Measurements from ENCODE around the gene KRTAP4-16.

The KRTAP4-16 gene

DNA sequence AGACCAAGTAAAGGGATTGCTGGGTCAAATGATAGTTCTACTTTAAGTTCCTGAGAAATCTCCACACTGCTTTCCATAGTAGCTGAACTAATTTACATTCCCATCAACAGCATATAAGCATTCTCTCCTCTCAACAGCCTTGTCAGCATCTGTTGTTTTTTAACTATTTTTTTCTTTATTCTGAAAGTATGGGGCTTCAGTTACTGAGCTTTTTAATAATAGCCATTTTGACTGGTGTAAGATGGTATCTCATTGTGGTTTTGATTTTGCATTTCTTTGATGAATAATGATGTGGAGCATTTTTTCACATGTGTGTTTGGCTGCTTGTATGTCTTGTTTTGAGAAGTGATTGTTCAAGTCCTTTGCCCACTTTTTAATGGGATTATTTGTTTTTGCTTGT is 49.4 kb downstream of the KRTAP4-16 start:
- no peak for FAIRE-seq
- TF ChIP-seq, protein P1, sequence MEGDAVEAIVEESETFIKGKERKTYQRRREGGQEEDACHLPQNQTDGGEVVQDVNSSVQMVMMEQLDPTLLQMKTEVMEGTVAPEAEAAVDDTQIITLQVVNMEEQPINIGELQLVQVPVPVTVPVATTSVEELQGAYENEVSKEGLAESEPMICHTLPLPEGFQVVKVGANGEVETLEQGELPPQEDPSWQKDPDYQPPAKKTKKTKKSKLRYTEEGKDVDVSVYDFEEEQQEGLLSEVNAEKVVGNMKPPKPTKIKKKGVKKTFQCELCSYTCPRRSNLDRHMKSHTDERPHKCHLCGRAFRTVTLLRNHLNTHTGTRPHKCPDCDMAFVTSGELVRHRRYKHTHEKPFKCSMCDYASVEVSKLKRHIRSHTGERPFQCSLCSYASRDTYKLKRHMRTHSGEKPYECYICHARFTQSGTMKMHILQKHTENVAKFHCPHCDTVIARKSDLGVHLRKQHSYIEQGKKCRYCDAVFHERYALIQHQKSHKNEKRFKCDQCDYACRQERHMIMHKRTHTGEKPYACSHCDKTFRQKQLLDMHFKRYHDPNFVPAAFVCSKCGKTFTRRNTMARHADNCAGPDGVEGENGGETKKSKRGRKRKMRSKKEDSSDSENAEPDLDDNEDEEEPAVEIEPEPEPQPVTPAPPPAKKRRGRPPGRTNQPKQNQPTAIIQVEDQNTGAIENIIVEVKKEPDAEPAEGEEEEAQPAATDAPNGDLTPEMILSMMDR (IDR thresholded peaks at IDR 0.05; ENCODE audit: insufficient read depth, missing control alignments): no peak
- DNase-seq (ENCODE audit: insufficient read length, low spot score): no peak
